H9 (cell line): ENCODE results near the gene SSTR1. TPM values are rescaled to one million over a fixed set of nuclear protein-coding genes. Genes with fewer than 3 reads are reported as not detected.
A peak's percentile ranks its signal among the peaks of the same experiment; 100 is the strongest.

Experiments
- DNase-seq: peaks from one replicate; pipeline ENCODE4 v3.0.0-alpha.2; 2017
- H2AFZ ChIP-seq: one replicate; pipeline ENCODE4 v1.6.1; 2013; ENCODE audit warnings: mild to moderate bottlenecking, low read length, control low read depth, moderate library complexity
- H2AK5ac ChIP-seq: 2 replicates; pipeline ENCODE4 v1.6.1; 2013; ENCODE audit warnings: low read length, control low read depth, mixed read lengths; ENCODE audit not compliant: insufficient read length
- H2BK120ac ChIP-seq: one replicate; pipeline ENCODE4 v1.6.1; 2013; ENCODE audit warnings: low read depth, mild to moderate bottlenecking, low read length, control low read depth, inconsistent platforms; ENCODE audit not compliant: poor library complexity, severe bottlenecking
- H2BK12ac ChIP-seq: 2 replicates; pipeline ENCODE4 v1.6.1; 2013; ENCODE audit warnings: low read length, control low read depth, mixed read lengths, low read depth; ENCODE audit not compliant: insufficient read length
- H2BK15ac ChIP-seq: 2 replicates; pipeline ENCODE4 v1.6.1; 2013; ENCODE audit warnings: low read depth, low read length, control low read depth
- H2BK20ac ChIP-seq: one replicate; pipeline ENCODE4 v1.6.1; 2013; ENCODE audit warnings: low read depth, mild to moderate bottlenecking, low read length, control low read depth, inconsistent platforms; ENCODE audit not compliant: poor library complexity, severe bottlenecking
- H2BK5ac ChIP-seq: 2 replicates; pipeline ENCODE4 v1.6.1; 2013; ENCODE audit warnings: low read length, control low read depth, mixed read lengths; ENCODE audit not compliant: insufficient read length
- H3K14ac ChIP-seq: 2 replicates; pipeline ENCODE4 v1.6.1; 2013; ENCODE audit warnings: low read length, control low read depth; ENCODE audit not compliant: insufficient read depth
- H3K18ac ChIP-seq: 2 replicates; pipeline ENCODE4 v1.6.1; 2013; ENCODE audit warnings: low read depth, mild to moderate bottlenecking, mixed read lengths, low read length, control low read depth; ENCODE audit not compliant: insufficient read length
- H3K23ac ChIP-seq: 2 replicates; pipeline ENCODE4 v1.6.1; 2013; ENCODE audit warnings: low read length, control low read depth, mixed read lengths, low read depth; ENCODE audit not compliant: insufficient read length
- H3K23me2 ChIP-seq: 2 replicates; pipeline ENCODE4 v1.6.1; 2013; ENCODE audit warnings: low read depth, mild to moderate bottlenecking, mixed read lengths, low read length, control low read depth; ENCODE audit not compliant: insufficient read length, poor library complexity, severe bottlenecking
- H3K27ac ChIP-seq: 2 replicates; pipeline ENCODE4 v1.5.1; 2013; ENCODE audit warnings: low read length, control low read depth, mixed read lengths, low read depth; ENCODE audit not compliant: insufficient read length
- H3K27me3 ChIP-seq: 2 replicates; pipeline ENCODE4 v1.6.1; 2013; ENCODE audit warnings: low read length, control low read depth, inconsistent platforms; ENCODE audit not compliant: insufficient read depth
- H3K4ac ChIP-seq: 2 replicates; pipeline ENCODE4 v1.6.1; 2013; ENCODE audit warnings: low read depth, mild to moderate bottlenecking, control low read depth, inconsistent platforms, low read length, moderate library complexity
- H3K4me1 ChIP-seq: 2 replicates; pipeline ENCODE4 v1.6.1; 2013; ENCODE audit warnings: low read length, control low read depth, inconsistent platforms; ENCODE audit not compliant: insufficient read depth
- H3K4me2 ChIP-seq: 2 replicates; pipeline ENCODE4 v1.6.1; 2013; ENCODE audit warnings: low read length, control low read depth, mixed read lengths; ENCODE audit not compliant: insufficient read length, insufficient read depth
- H3K56ac ChIP-seq: 2 replicates; pipeline ENCODE4 v1.6.1; 2013; ENCODE audit warnings: low read depth, mild to moderate bottlenecking, mixed read lengths, low read length, control low read depth; ENCODE audit not compliant: insufficient read length
- H3K79me1 ChIP-seq: 2 replicates; pipeline ENCODE4 v1.6.1; 2013; ENCODE audit warnings: low read depth, mild to moderate bottlenecking, moderate library complexity, low read length, control low read depth, inconsistent platforms; ENCODE audit not compliant: insufficient read depth, poor library complexity, severe bottlenecking
- H3K79me2 ChIP-seq: 2 replicates; pipeline ENCODE4 v1.6.1; 2013; ENCODE audit warnings: low read length, control low read depth, inconsistent platforms; ENCODE audit not compliant: insufficient read depth
- H3K9ac ChIP-seq: 2 replicates; pipeline ENCODE4 v1.6.1; 2013; ENCODE audit warnings: low read length, control low read depth, mixed read lengths; ENCODE audit not compliant: insufficient read length; ENCODE audit errors: extremely low read depth
- H3K9me3 ChIP-seq: one replicate; pipeline ENCODE4 v1.6.1; 2013; ENCODE audit warnings: low read depth, low read length, inconsistent platforms; ENCODE audit not compliant: control insufficient read depth
- H3T11ph ChIP-seq: one replicate; pipeline ENCODE4 v1.6.1; 2013; ENCODE audit warnings: mild to moderate bottlenecking, low read length, control low read depth, inconsistent platforms
- H4K20me1 ChIP-seq: one replicate; pipeline ENCODE4 v1.6.1; 2013; ENCODE audit not compliant: control insufficient read depth, insufficient read length, insufficient read depth
- H4K5ac ChIP-seq: 2 replicates; pipeline ENCODE4 v1.6.1; 2013; ENCODE audit warnings: low read depth, mild to moderate bottlenecking, mixed read lengths, low read length, control low read depth; ENCODE audit not compliant: insufficient read length
- H4K8ac ChIP-seq: replicated peaks from 2 replicates; pipeline ENCODE4 v1.6.1; 2013; ENCODE audit warnings: low read length, control low read depth, mixed read lengths, low read depth; ENCODE audit not compliant: insufficient read length
- H4K91ac ChIP-seq: 2 replicates; pipeline ENCODE4 v1.6.1; 2013; ENCODE audit warnings: low read depth, mild to moderate bottlenecking, moderate library complexity, mixed read lengths, low read length, control low read depth; ENCODE audit not compliant: insufficient read length
- H3K27ac Mint-ChIP-seq, 3 experiments: 2 replicates in 2 of 3; 3 replicates in 1 of 3; pipeline ENCODE4 v1.8.0; 2020 to 2021; ENCODE audit warnings: mixed read lengths in 3 of 3, mild to moderate bottlenecking in 1 of 3, moderate library complexity in 1 of 3
- H3K27me3 Mint-ChIP-seq: 2 replicates; pipeline ENCODE4 v1.8.0; 2021; ENCODE audit warnings: low read depth, mild to moderate bottlenecking, moderate library complexity, mixed read lengths
- H3K36me3 Mint-ChIP-seq, 3 experiments: 2 replicates in 2 of 3; 3 replicates in 1 of 3; pipeline ENCODE4 v1.8.0; 2020 to 2021; ENCODE audit warnings: low read depth in 3 of 3, mixed read lengths in 3 of 3; ENCODE audit not compliant: insufficient read depth in 1 of 3
- H3K4me1 Mint-ChIP-seq, 2 experiments: 2 replicates each; pipeline ENCODE4 v1.8.0; 2020; ENCODE audit warnings: mixed read lengths in 2 of 2
- H3K4me3 Mint-ChIP-seq, 2 experiments: 2 replicates in 1 of 2; 3 replicates in 1 of 2; pipeline ENCODE4 v1.8.0; 2020 to 2021; ENCODE audit warnings: mild to moderate bottlenecking in 2 of 2, mixed read lengths in 2 of 2, moderate library complexity in 1 of 2
- H3K9me3 Mint-ChIP-seq, 2 experiments: 2 replicates in 1 of 2; 3 replicates in 1 of 2; pipeline ENCODE4 v1.8.0; 2020; ENCODE audit warnings: mild to moderate bottlenecking in 2 of 2, mixed read lengths in 2 of 2, moderate library complexity in 1 of 2
- CTCF ChIP-seq: fragments of 200-600 bp; sonication (generic); conservative IDR thresholded peaks from 3 replicates; pipeline ENCODE4 v1.8.0; 2021; ENCODE audit warnings: antibody characterized with exemption, mild to moderate bottlenecking
- WGBS: extraction: QIAGEN DNeasy Blood & Tissue Kit; methylation state at CpG from one replicate; pipeline ENCODE4 v1.1.7; 2013; ENCODE audit warnings: missing lambda C conversion rate, low lambda C conversion rate, mixed read lengths; ENCODE audit not compliant: insufficient read length; ENCODE audit errors: extremely low coverage; 5-methylcytosine and 5-hydroxymethylcytosine counted together
- total RNA-seq: library from RNA; stranded (reverse); gene quantifications from 2 replicates; pipeline ENCODE4 v1.2.1, GENCODE V29; 2021

SSTR1 gene
- total RNA-seq, 1 experiment from 2014 or later: 0.98 TPM

GRCh38 chr14:38210587-38211216, 3.0 kb downstream of the SSTR1 start:
- H2BK20ac ChIP-seq: no peak overlapping the region
- no peak overlapping the region for H4K5ac ChIP-seq
- peak overlapping the region; percentile 62 for H3K4me2 ChIP-seq
- Mint-ChIP-seq H3K9me3 (peaks cover 13 to 18% of the 10 kb centered on the region in 2 experiments), H3K4me3 (peak overlapping the region; percentile 12 to 75), H3K27ac (no peak overlapping the region), H3K27me3 (peaks cover 97% of the 10 kb centered on the region), H3K4me1 (peaks cover 31 to 47% of the 10 kb centered on the region in 2 experiments), H3K36me3 (peaks cover 0 to 6% (median 0%) of the 10 kb centered on the region in 3 experiments; a peak in 3 of 7 replicates)
- no peak overlapping the region for H3K4ac ChIP-seq
- H3K23me2 ChIP-seq: peaks cover 19% of the 10 kb centered on the region
- H3K14ac ChIP-seq: no peak overlapping the region
- no peak overlapping the region for H4K91ac ChIP-seq
- H3K27ac ChIP-seq: no peak overlapping the region
- peaks cover 65% of the 10 kb centered on the region for H3K27me3 ChIP-seq
- H2AFZ ChIP-seq: no peak overlapping the region
- no peak overlapping the region for H2BK12ac ChIP-seq
- H3T11ph ChIP-seq: no peak overlapping the region
- no CpG with 5 or more reads among the region's 29 CpGs for WGBS
- H3K4me1 ChIP-seq: 0 out of 2 replicates have a peak, but pooled peaks cover 2% of the 10 kb centered on the region
- no peak overlapping the region for H2AK5ac ChIP-seq
- no peak overlapping the region for H3K9ac ChIP-seq
- no peak overlapping the region for H2BK120ac ChIP-seq
- no peak for DNase-seq
- H2BK15ac ChIP-seq: no peak overlapping the region
- no peak overlapping the region for H3K18ac ChIP-seq
- H3K23ac ChIP-seq: no peak overlapping the region
- no peaks in the 10 kb centered on the region for H4K20me1 ChIP-seq
- H3K56ac ChIP-seq: no peak overlapping the region
- H3K9me3 ChIP-seq: no peaks in the 10 kb centered on the region
- H2BK5ac ChIP-seq: no peak overlapping the region
- H3K79me2 ChIP-seq: no peaks in the 10 kb centered on the region
- H3K79me1 ChIP-seq: no peaks in the 10 kb centered on the region
- TF ChIP-seq CTCF: peak; percentile 45
- no peak overlapping the region for H4K8ac ChIP-seq
